Measurements from ENCODE around the gene RPUSD3.

DNA sequence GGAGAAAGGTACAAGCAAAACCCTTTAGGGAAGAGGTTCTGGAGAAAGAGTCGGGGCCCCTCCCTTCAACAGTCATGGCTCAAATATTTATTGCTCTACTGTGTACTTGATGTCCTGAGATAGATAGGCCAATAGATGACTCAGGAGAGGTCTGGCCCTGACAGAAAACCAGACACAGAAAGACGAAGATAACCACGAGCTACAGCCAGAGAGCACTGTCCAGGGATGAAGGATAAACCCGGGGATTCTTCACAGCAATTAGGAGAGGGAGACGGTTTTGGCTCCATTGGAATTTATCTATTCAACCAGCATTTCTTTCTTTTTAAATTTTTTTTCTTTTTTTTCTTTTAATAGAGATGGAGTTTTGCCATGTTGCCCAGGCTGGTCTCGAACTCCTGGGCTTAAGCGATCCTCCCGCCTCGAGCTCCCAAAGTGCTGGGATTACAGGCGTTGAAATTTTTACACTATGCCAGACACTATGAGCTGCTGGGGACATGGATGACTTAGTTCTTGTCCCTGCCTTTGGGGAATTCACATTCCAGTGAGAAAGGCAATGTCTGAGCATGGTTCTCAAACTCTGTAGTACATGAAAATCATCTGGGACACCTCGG, 40.9 kb upstream of the RPUSD3 start:
- TF ChIP-seq CTCF (IDR thresholded peaks at IDR 0.05): no peak
- peak in 1 of 2 donors; percentile 25 for TF ChIP-seq POLR2AphosphoS5 (IDR thresholded peaks at IDR 0.05)
- no peak for TF ChIP-seq POLR2A (IDR thresholded peaks at IDR 0.05; ENCODE audit: low read depth)
